ENCODE results near the gene LRPPRC. TPM values are rescaled to one million over a fixed set of nuclear protein-coding genes. Genes with fewer than 3 reads are reported as not detected.

Gene LRPPRC
- total and polyA plus RNA-seq, 2 experiments from 2014 or later, result 163 to 200 TPM

- no peaks in the 10 kb centered on the region for H3K79me2 ChIP-seq (replicated peaks; ENCODE audit: insufficient read depth)
- H3K36me3 Mint-ChIP-seq (ENCODE audit: low read depth), result no peaks in the 10 kb centered on the region
- no peaks in the 10 kb centered on the region for H3K9me3 Mint-ChIP-seq
- no peaks in the 10 kb centered on the region for H3K36me3 ChIP-seq (ENCODE audit: insufficient read depth)
- H3K4me3 ChIP-seq, result no peak overlapping the region
- H3K27me3 ChIP-seq (ENCODE audit: insufficient read depth), result peaks cover 23% of the 10 kb centered on the region; the same call in 1 of the 2 replicates
- H3K27ac Mint-ChIP-seq, result no peak overlapping the region
- no peaks in the 10 kb centered on the region for H4K20me1 ChIP-seq (replicated peaks; ENCODE audit: insufficient read depth)
- no peak overlapping the region for H3K4me2 ChIP-seq
- H3K4me1 Mint-ChIP-seq, result no peaks in the 10 kb centered on the region
- ATAC-seq (no peak), DNase-seq (ENCODE audit: low spot score) (no peak)
- no peak overlapping the region for H3K27ac ChIP-seq (ENCODE audit: low read depth)
- no peaks in the 10 kb centered on the region for H3K9me2 ChIP-seq (ENCODE audit: insufficient read depth)
- H3K4me1 ChIP-seq (ENCODE audit: insufficient read depth), result no peaks in the 10 kb centered on the region
- H2AFZ ChIP-seq, result no peak overlapping the region
- TF ChIP-seq POLR2AphosphoS5 (IDR thresholded peaks at IDR 0.05; ENCODE audit: low read depth) (no peak), REST (IDR thresholded peaks at IDR 0.05; ENCODE audit: unreplicated experiment) (no peak), STAT1 (IDR thresholded peaks at IDR 0.05; ENCODE audit: unreplicated experiment) (no peak), ETS1 (IDR thresholded peaks at IDR 0.05) (no peak), EZH2phosphoT487 (IDR thresholded peaks at IDR 0.05; ENCODE audit: unreplicated experiment) (no peak), ZNF114 (CRISPR knock-in tag; IDR thresholded peaks at IDR 0.05) (no peak), EZH2 (IDR thresholded peaks at IDR 0.05; ENCODE audit: low read depth, unreplicated experiment) (no peak), CREB1 (CRISPR knock-in tag; IDR thresholded peaks at IDR 0.05; ENCODE audit: low read depth) (no peak), CTCF (conservative IDR thresholded peaks at IDR 0.05; ENCODE audit: low read depth in 2 of 2) (no peak), NANOG (IDR thresholded peaks at IDR 0.05; ENCODE audit: borderline replicate concordance) (no peak), ZNF331 (CRISPR knock-in tag; IDR thresholded peaks at IDR 0.05; ENCODE audit: low read depth) (no peak), JUNB (IDR thresholded peaks at IDR 0.05; ENCODE audit: unreplicated experiment) (no peak), ZNF462 (CRISPR knock-in tag; IDR thresholded peaks at IDR 0.05) (no peak)
- H3K4me3 Mint-ChIP-seq, result no peak overlapping the region
- H3F3A ChIP-seq (replicated peaks; ENCODE audit: low read depth), result no peaks in the 10 kb centered on the region
- H3K27me3 Mint-ChIP-seq (ENCODE audit: insufficient read depth, low read depth, poor library complexity), result peaks cover 8% of the 10 kb centered on the region
These were observed 142.4 kb downstream of the LRPPRC start for GRCh38 chr2:43853141-43854081.
